ENCODE data around the gene VEGFC. TPM values are rescaled to one million over a fixed set of nuclear protein-coding genes. Genes with fewer than 3 reads are reported as not detected.

VEGFC gene
- polyA plus RNA-seq, 1 donor from 2014 or later: 0.63 TPM

DNA sequence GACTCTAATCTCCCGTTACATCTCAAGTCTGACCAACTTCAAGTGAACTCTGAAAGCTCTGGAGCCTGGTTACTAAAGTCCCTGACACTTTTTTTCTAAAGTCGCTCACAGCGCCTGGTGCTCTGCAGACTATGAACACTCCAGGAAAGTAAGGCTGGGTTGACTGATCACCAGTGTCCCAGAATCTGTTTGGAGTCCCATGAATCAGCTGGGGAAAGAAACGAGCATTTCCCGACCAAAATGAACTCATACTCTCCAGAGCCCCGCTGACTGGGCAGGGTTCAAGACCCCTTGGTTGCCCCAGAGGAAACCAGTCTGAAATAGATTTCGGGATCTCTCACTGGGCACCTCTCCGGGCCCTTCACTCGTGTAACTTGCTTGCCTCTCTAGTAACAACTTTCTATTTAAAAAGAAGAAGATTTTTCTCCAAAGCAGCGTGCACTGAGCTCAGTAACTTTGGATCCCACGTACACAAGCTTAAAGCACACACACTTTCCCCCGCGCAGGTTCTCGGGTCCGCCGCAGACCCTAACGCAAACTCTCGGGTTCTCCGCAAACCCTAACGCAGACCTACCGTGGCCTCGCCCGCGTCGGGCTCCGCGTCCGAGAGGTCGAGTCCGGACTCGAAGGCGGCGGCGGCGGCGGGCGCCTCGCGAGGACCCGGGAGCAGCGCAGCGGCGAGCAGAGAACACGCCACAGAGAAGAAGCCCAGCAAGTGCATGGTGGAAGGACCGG is 964 bp downstream of the VEGFC start:
- Histone ChIP-seq H3K79me2 (replicated peaks; ENCODE audit: insufficient read depth, low read length) (no peaks in the 10 kb centered on the region), H3K4me3 (ENCODE audit: low read length) (peak overlapping the region; percentile 75), H2AFZ (ENCODE audit: low read depth, low read length) (no peak overlapping the region), H3K27ac (ENCODE audit: low read length) (no peak overlapping the region), H3K4me2 (ENCODE audit: low read length) (no peak overlapping the region), H4K20me1 (ENCODE audit: insufficient read depth) (no peaks in the 10 kb centered on the region), H3K9ac (ENCODE audit: low read length) (peak overlapping the region; percentile 49), H3K9me2 (ENCODE audit: insufficient read depth, low read length) (no peaks in the 10 kb centered on the region), H3K9me3 (ENCODE audit: low read length) (no peaks in the 10 kb centered on the region), H3K27me3 (ENCODE audit: insufficient read depth, low read depth, low read length) (peaks cover 19% of the 10 kb centered on the region), H3F3A (ENCODE audit: insufficient read depth, low read length, poor library complexity, severe bottlenecking) (peaks cover 4% of the 10 kb centered on the region), H3K36me3 (ENCODE audit: insufficient read depth, low read length) (no peaks in the 10 kb centered on the region)
- TF ChIP-seq MXI1 (conservative IDR thresholded peaks at IDR 0.05; ENCODE audit: poor library complexity, severe bottlenecking) (no peak), REST (IDR thresholded peaks at IDR 0.05; ENCODE audit: borderline replicate concordance) (no peak), SMC3 (conservative IDR thresholded peaks at IDR 0.05; ENCODE audit: poor library complexity) (no peak), EZH2 (IDR thresholded peaks at IDR 0.05; ENCODE audit: borderline replicate concordance, insufficient read depth, low read length, poor library complexity, severe bottlenecking) (no peak)
- TF ChIP-seq, protein P1, sequence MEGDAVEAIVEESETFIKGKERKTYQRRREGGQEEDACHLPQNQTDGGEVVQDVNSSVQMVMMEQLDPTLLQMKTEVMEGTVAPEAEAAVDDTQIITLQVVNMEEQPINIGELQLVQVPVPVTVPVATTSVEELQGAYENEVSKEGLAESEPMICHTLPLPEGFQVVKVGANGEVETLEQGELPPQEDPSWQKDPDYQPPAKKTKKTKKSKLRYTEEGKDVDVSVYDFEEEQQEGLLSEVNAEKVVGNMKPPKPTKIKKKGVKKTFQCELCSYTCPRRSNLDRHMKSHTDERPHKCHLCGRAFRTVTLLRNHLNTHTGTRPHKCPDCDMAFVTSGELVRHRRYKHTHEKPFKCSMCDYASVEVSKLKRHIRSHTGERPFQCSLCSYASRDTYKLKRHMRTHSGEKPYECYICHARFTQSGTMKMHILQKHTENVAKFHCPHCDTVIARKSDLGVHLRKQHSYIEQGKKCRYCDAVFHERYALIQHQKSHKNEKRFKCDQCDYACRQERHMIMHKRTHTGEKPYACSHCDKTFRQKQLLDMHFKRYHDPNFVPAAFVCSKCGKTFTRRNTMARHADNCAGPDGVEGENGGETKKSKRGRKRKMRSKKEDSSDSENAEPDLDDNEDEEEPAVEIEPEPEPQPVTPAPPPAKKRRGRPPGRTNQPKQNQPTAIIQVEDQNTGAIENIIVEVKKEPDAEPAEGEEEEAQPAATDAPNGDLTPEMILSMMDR (IDR thresholded peaks at IDR 0.05; ENCODE audit: poor library complexity, severe bottlenecking): no peak

DNA sequence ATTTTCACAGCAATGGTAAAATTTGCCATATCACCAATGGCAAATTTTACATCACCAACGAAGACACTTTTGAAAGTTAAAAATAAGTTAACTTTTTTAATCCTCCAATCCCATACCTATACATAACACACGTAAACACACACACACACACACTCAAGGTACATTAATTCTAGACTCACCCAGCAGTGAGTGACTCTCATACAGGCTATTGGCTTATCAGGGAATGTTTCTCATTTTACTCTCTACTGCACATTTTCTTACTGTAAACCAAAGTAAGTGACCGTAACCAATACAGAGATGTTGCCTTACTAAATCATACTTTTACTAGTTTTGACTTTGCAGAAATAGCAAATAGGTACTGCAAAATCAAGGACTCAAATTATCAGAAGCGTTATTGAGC is 2.3 kb downstream of the VEGFC start:
- Histone ChIP-seq H3K4me3 (ENCODE audit: low read length) (no peak overlapping the region), H3K36me3 (ENCODE audit: insufficient read depth, low read length) (no peaks in the 10 kb centered on the region), H3K9ac (ENCODE audit: low read length) (no peak overlapping the region), H3K27ac (ENCODE audit: low read length) (no peak overlapping the region), H3F3A (ENCODE audit: insufficient read depth, low read length, poor library complexity, severe bottlenecking) (peaks cover 4% of the 10 kb centered on the region), H3K27me3 (ENCODE audit: insufficient read depth, low read depth, low read length) (peaks cover 19% of the 10 kb centered on the region), H3K79me2 (replicated peaks; ENCODE audit: insufficient read depth, low read length) (no peaks in the 10 kb centered on the region), H3K9me2 (ENCODE audit: insufficient read depth, low read length) (no peaks in the 10 kb centered on the region), H2AFZ (ENCODE audit: low read depth, low read length) (no peak overlapping the region), H4K20me1 (ENCODE audit: insufficient read depth) (no peaks in the 10 kb centered on the region), H3K9me3 (ENCODE audit: low read length) (no peaks in the 10 kb centered on the region), H3K4me2 (ENCODE audit: low read length) (peak overlapping the region; percentile 17)
- TF ChIP-seq POLR2AphosphoS5 (IDR thresholded peaks at IDR 0.05) (no peak), SMC3 (conservative IDR thresholded peaks at IDR 0.05; ENCODE audit: poor library complexity) (no peak), TAF1 (IDR thresholded peaks at IDR 0.05; ENCODE audit: low read depth) (no peak), MXI1 (conservative IDR thresholded peaks at IDR 0.05; ENCODE audit: poor library complexity, severe bottlenecking) (no peak), EP300 (conservative IDR thresholded peaks at IDR 0.05; ENCODE audit: poor library complexity, severe bottlenecking) (no peak), EZH2 (IDR thresholded peaks at IDR 0.05; ENCODE audit: borderline replicate concordance, insufficient read depth, low read length, poor library complexity, severe bottlenecking) (no peak), REST (IDR thresholded peaks at IDR 0.05; ENCODE audit: borderline replicate concordance) (no peak)
- TF ChIP-seq, protein P1 (IDR thresholded peaks at IDR 0.05; ENCODE audit: poor library complexity, severe bottlenecking): no peak

Data from neural cell (in vitro differentiated cells).